Spleen (tissue), 11 donors: Measurements from ENCODE around the gene CAPS2. TPM values are rescaled to one million over a fixed set of nuclear protein-coding genes. Genes with fewer than 3 reads are reported as not detected.

Experiments used
- DNase-seq: peaks from one replicate; pipeline ENCODE4 v3.0.0-alpha.2; 2020
- H3K27ac ChIP-seq, 8 donors: fragments of 200-600 bp; sonication (generic) in 7 of 8; 1 replicate in 4 of 8; 2 replicates in 4 of 8; pipeline versions ENCODE4 v1.5.0 to v1.8.0; 2016 to 2021; ENCODE audit warnings: inconsistent platforms in 4 of 8, mild to moderate bottlenecking in 4 of 8, moderate library complexity in 1 of 8
- H3K27me3 ChIP-seq, 7 donors: fragments of 200-600 bp; sonication (generic) in 6 of 7; replicated peaks in 1 of 7; 1 replicate in 4 of 7; 2 replicates in 3 of 7; pipeline versions ENCODE4 v1.5.0 to v1.8.0; 2016 to 2021; ENCODE audit warnings: inconsistent platforms in 3 of 7, mild to moderate bottlenecking in 1 of 7
- H3K36me3 ChIP-seq, 6 donors: fragments of 200-600 bp; sonication (generic) in 5 of 6; 1 replicate in 4 of 6; 2 replicates in 2 of 6; pipeline versions ENCODE4 v1.5.0 to v1.8.0; 2016 to 2021; ENCODE audit warnings: inconsistent platforms in 2 of 6
- H3K4me1 ChIP-seq, 6 donors: fragments of 200-600 bp; sonication (generic) in 5 of 6; 1 replicate in 3 of 6; 2 replicates in 3 of 6; pipeline versions ENCODE4 v1.5.0 to v1.8.0; 2016 to 2021; ENCODE audit warnings: inconsistent platforms in 3 of 6
- H3K4me3 ChIP-seq, 8 donors: fragments of 200-600 bp; sonication (generic) in 7 of 8; 1 replicate in 4 of 8; 2 replicates in 4 of 8; pipeline versions ENCODE4 v1.5.0 to v1.8.0; 2016 to 2021; ENCODE audit warnings: inconsistent platforms in 4 of 8, mild to moderate bottlenecking in 4 of 8, moderate library complexity in 2 of 8
- H3K9me3 ChIP-seq, 8 donors: fragments of 200-600 bp; sonication (generic) in 7 of 8; 1 replicate in 4 of 8; 2 replicates in 4 of 8; pipeline versions ENCODE4 v1.5.0 to v1.8.0; 2016 to 2021; ENCODE audit warnings: inconsistent platforms in 4 of 8
- CTCF ChIP-seq, 11 experiments: fragments of 200-600 bp in 7 of 11; fragments of 450-650 bp in 4 of 11; sonication (generic) in 4 of 11; IDR thresholded peaks in 8 of 11; conservative IDR thresholded peaks in 3 of 11; 1 replicate in 7 of 11; 2 replicates in 4 of 11; pipeline versions ENCODE4 v1.4.0 to v1.8.0; 2016 to 2021; ENCODE audit warnings: antibody characterized with exemption in 11 of 11, inconsistent platforms in 4 of 11, mild to moderate bottlenecking in 1 of 11
- POLR2A ChIP-seq, 3 donors: fragments of 450-650 bp; IDR thresholded peaks; one replicate each; pipeline ENCODE4 v1.5.1; 2017; ENCODE audit warnings: antibody characterized with exemption in 3 of 3, mild to moderate bottlenecking in 1 of 3
- POLR2AphosphoS5 ChIP-seq, 3 donors: sonication (generic); formaldehyde crosslinking; IDR thresholded peaks; one replicate each; pipeline ENCODE4 v1.5.1; 2017; ENCODE audit warnings: antibody characterized with exemption in 3 of 3
- WGBS, 5 donors: extraction: QIAGEN DNeasy Blood & Tissue Kit in 3 of 5; methylation state at CpG; one replicate each; pipeline versions ENCODE4 v1.1.5 to v1.1.7; 2013 to 2018; 5-methylcytosine and 5-hydroxymethylcytosine counted together
- intact Hi-C: fragments of 100-400 bp; cut with DNase I; formaldehyde crosslinking; loops from one replicate; pipeline ENCODE4 v1.15.0; 2023; ENCODE audit warnings: low total_unique reads
- polyA plus RNA-seq, 3 donors: library from polyadenylated mRNA; stranded (reverse); fragments of 200-250 nt; gene quantifications; one replicate each; pipeline ENCODE4 v1.2.1, GENCODE V29; 2013
- total RNA-seq, 7 donors: library from RNA; depleted of rRNA in 3 of 7; stranded (reverse); fragments of >200 nt in 3 of 7; fragmentation: NEBNext Ultra II Directional in 4 of 7; extraction: Animal tissue kit (Norgen Biotek cat#: 25700) in 4 of 7; gene quantifications; one replicate each; pipeline versions ENCODE4 v1.1.0 to v1.2.1, GENCODE V29; 2016 to 2021
- donor health status: healthy with polysubstance abuse.
- donor health status: DM: no; HTN: no; CAD: no; lungs with moderate emphysema.
- donor health status: DM: no; HTN: no; CAD: no.
- donor health status: Bipolar disorder and iron deficiency.
- donor health status: healthy.
- donor health status: DM: no; HTN: no; CAD: no.
- donor health status: DM: yes; HTN: yes; CAD: no.

Gene CAPS2
- total and polyA plus RNA-seq, 10 donors, result 1.5 to 29.6 (median 15.4) TPM

GRCh38 chr12:75270157-75270556 lies 60.0 kb downstream of the CAPS2 start:
- 65 to 81% (median 73%) methylated on average over 4 of the region's 4 CpGs for WGBS, 5 donors
- intact Hi-C loops, result no loop called here
- Histone ChIP-seq H3K36me3 (no peaks in the 10 kb centered on the region), H3K9me3 (peaks cover 0 to 11% (median 3%) of the 10 kb centered on the region in 8 donors), H3K4me3 (no peak overlapping the region), H3K27ac (no peak overlapping the region), H3K4me1 (no peaks in the 10 kb centered on the region), H3K27me3 (no peaks in the 10 kb centered on the region)
- TF ChIP-seq POLR2A (IDR thresholded peaks at IDR 0.05) (no peak), POLR2AphosphoS5 (IDR thresholded peaks at IDR 0.05) (no peak), CTCF (IDR thresholded peaks at IDR 0.05 in 8 of 11, conservative IDR thresholded peaks at IDR 0.05 in 3 of 11) (no peak)
- no peak for DNase-seq

- TF ChIP-seq POLR2A (IDR thresholded peaks at IDR 0.05) (no peak), POLR2AphosphoS5 (IDR thresholded peaks at IDR 0.05) (no peak), CTCF (IDR thresholded peaks at IDR 0.05 in 8 of 11, conservative IDR thresholded peaks at IDR 0.05 in 3 of 11) (no peak)
- intact Hi-C loops, result no loop called here
Measured at GRCh38 chr12:75269209-75269608, 60.9 kb downstream of the CAPS2 start.

GRCh38 chr12:75260316-75260715 lies 69.8 kb downstream of the CAPS2 start:
- H3K9me3 ChIP-seq, result peaks cover 0 to under 1% (median 0%) of the 10 kb centered on the region in 8 donors
- no peaks in the 10 kb centered on the region for H3K36me3 ChIP-seq
- TF ChIP-seq POLR2A (IDR thresholded peaks at IDR 0.05) (no peak), CTCF (IDR thresholded peaks at IDR 0.05 in 8 of 11, conservative IDR thresholded peaks at IDR 0.05 in 3 of 11) (no peak), POLR2AphosphoS5 (IDR thresholded peaks at IDR 0.05) (no peak)
- intact Hi-C loops, result no loop called here
- no peaks in the 10 kb centered on the region for H3K27me3 ChIP-seq
- H3K4me1 ChIP-seq, result no peaks in the 10 kb centered on the region
- DNase-seq, result no peak
- 72 to 79% (median 75%) methylated on average over 2 of the region's 2 CpGs for WGBS, 5 donors
- H3K27ac ChIP-seq, result no peak overlapping the region
- no peak overlapping the region for H3K4me3 ChIP-seq

More at GRCh38 chr12:75269209-75269608, 60.9 kb downstream of the CAPS2 start:
- Histone ChIP-seq H3K4me1 (no peaks in the 10 kb centered on the region), H3K36me3 (no peaks in the 10 kb centered on the region), H3K27ac (no peak overlapping the region), H3K27me3 (no peaks in the 10 kb centered on the region), H3K4me3 (no peak overlapping the region), H3K9me3 (peaks cover 0 to 11% (median 3%) of the 10 kb centered on the region in 8 donors)
- 55 to 71% (median 67%) methylated on average over 2 of the region's 2 CpGs for WGBS, 5 donors
- DNase-seq, result no peak

- no peaks in the 10 kb centered on the region for H3K27me3 ChIP-seq
- H3K36me3 ChIP-seq, result no peaks in the 10 kb centered on the region
- intact Hi-C loops, result no loop called here
- H3K9me3 ChIP-seq, result no peaks in the 10 kb centered on the region
- no peak overlapping the region for H3K4me3 ChIP-seq
- WGBS, 5 donors, result 54 to 74% (median 55%) methylated on average over 1 of the region's 1 CpG
- no peak for DNase-seq
- no peaks in the 10 kb centered on the region for H3K4me1 ChIP-seq
- H3K27ac ChIP-seq, result no peak overlapping the region
- TF ChIP-seq POLR2A (IDR thresholded peaks at IDR 0.05) (no peak), CTCF (IDR thresholded peaks at IDR 0.05 in 8 of 11, conservative IDR thresholded peaks at IDR 0.05 in 3 of 11) (no peak), POLR2AphosphoS5 (IDR thresholded peaks at IDR 0.05) (no peak)
Measured at GRCh38 chr12:75259143-75259542, 71.0 kb downstream of the CAPS2 start.
